Hypothalamus (tissue), 51 donors: Measurements from ENCODE around the gene NAGA.
A peak's percentile ranks its signal among the peaks of the same experiment; 100 is the strongest.
"Not testable (repeated sequence)": the region's sequence is repeated elsewhere in the genome, so short reads cannot be mapped to it uniquely, and the experiment has no call there.

Source experiments
- DNase-seq, 51 donors: peaks; one replicate each; lab custom pipeline; 2025; lab: John Stamatoyannopoulos, UW

NAGA gene

GRCh38 chr22:42070517-42071422 is at the start of gene NAGA:
Gene NAGA, minus strand, starts transcription at chr22:42070812. Its CDS starts 515 bp downstream, at chr22:42070297.
- DNase-seq = peak; percentile 39 to 96 (median 87)

- peak in 1 of 51 donors; percentile 12 for DNase-seq
Measured at GRCh38 chr22:42116848-42117424, 46.3 kb upstream of the NAGA start.

GRCh38 chr22:42115420-42115830 is 44.8 kb upstream of the NAGA start:
- not testable (repeated sequence) for DNase-seq

GRCh38 chr22:42114721-42115120 is 44.1 kb upstream of the NAGA start:
- DNase-seq = peak in 2 of 51 donors; percentile 4 to 12

- DNase-seq = not testable (repeated sequence)
Measured at GRCh38 chr22:42112793-42113192, 42.2 kb upstream of the NAGA start.

GRCh38 chr22:42111798-42112197 is 41.2 kb upstream of the NAGA start:
- no peak for DNase-seq

GRCh38 chr22:42108848-42109247 is 38.2 kb upstream of the NAGA start:
- no peak for DNase-seq

GRCh38 chr22:42104332-42104860 is 33.8 kb upstream of the NAGA start:
- DNase-seq = not testable (repeated sequence)

- DNase-seq = no peak
Measured at GRCh38 chr22:42101199-42101598, 30.6 kb upstream of the NAGA start.

- no peak for DNase-seq
Measured at GRCh38 chr22:42091455-42091782, 20.8 kb upstream of the NAGA start.

- peak; percentile 78 to 100 (median 99) for DNase-seq
Measured at GRCh38 chr22:42090596-42091454, 20.2 kb upstream of the NAGA start, which contains the start of gene NDUFA6. Gene NDUFA6, minus strand, starts transcription at chr22:42090772. Its CDS starts 28 bp downstream, at chr22:42090744.

GRCh38 chr22:42086051-42086450 is 15.4 kb upstream of the NAGA start:
- DNase-seq = no peak

- DNase-seq = no peak
Measured at GRCh38 chr22:42084874-42085273, 14.3 kb upstream of the NAGA start.

GRCh38 chr22:42083119-42083518 is 12.5 kb upstream of the NAGA start:
- DNase-seq = no peak

GRCh38 chr22:42080287-42080686 is 9.7 kb upstream of the NAGA start:
- peak in 20 of 51 donors; percentile 10 to 66 (median 27) for DNase-seq

GRCh38 chr22:42079319-42080251 is 9.0 kb upstream of the NAGA start, which contains the start of gene SMDT1:
Gene SMDT1, plus strand, starts transcription at chr22:42079700. Its CDS starts 69 bp downstream, at chr22:42079769.
- peak; percentile 90 to 100 (median 99) for DNase-seq

GRCh38 chr22:42078469-42079318 is 8.1 kb upstream of the NAGA start:
- DNase-seq = peak in 11 of 51 donors; percentile 36 to 77 (median 60)

GRCh38 chr22:42077486-42078125 is 7.0 kb upstream of the NAGA start:
- DNase-seq = no peak
